ENCODE measurements around the gene RERE.

RERE gene

GRCh38 chr1:8551613-8552489 lies 265.6 kb downstream of the RERE start:
- in situ Hi-C loops (cut with MboI; ENCODE audit: low pct_unique_long_range_greater_than_20kb, low sequenced_read_pairs) = no loop called here
- DNase-seq = no peak

- in situ Hi-C loops (cut with MboI; ENCODE audit: low pct_unique_long_range_greater_than_20kb, low sequenced_read_pairs) = no loop called here
- no peak for DNase-seq
Observed at GRCh38 chr1:8551057-8551456, 266.4 kb downstream of the RERE start.

- in situ Hi-C loops (cut with MboI; ENCODE audit: low pct_unique_long_range_greater_than_20kb, low sequenced_read_pairs) = no loop called here
- no peak for DNase-seq
Observed at GRCh38 chr1:8547791-8548190, 269.6 kb downstream of the RERE start.

- in situ Hi-C loops (cut with MboI; ENCODE audit: low pct_unique_long_range_greater_than_20kb, low sequenced_read_pairs) = no loop called here
- DNase-seq = no peak
Observed at GRCh38 chr1:8545078-8545477, 272.4 kb downstream of the RERE start.

GRCh38 chr1:8544644-8545043 lies 272.8 kb downstream of the RERE start:
- in situ Hi-C loops (cut with MboI; ENCODE audit: low pct_unique_long_range_greater_than_20kb, low sequenced_read_pairs) = no loop called here
- DNase-seq = no peak

- DNase-seq = no peak
- in situ Hi-C loops (cut with MboI; ENCODE audit: low pct_unique_long_range_greater_than_20kb, low sequenced_read_pairs) = no loop called here
Observed at GRCh38 chr1:8543965-8544364, 273.5 kb downstream of the RERE start.

- in situ Hi-C loops (cut with MboI; ENCODE audit: low pct_unique_long_range_greater_than_20kb, low sequenced_read_pairs) = no loop called here
- no peak for DNase-seq
Observed at GRCh38 chr1:8541961-8542521, 275.4 kb downstream of the RERE start.

GRCh38 chr1:8540971-8541370 lies 276.5 kb downstream of the RERE start:
- no peak for DNase-seq
- in situ Hi-C loops (cut with MboI; ENCODE audit: low pct_unique_long_range_greater_than_20kb, low sequenced_read_pairs) = no loop called here

GRCh38 chr1:8540261-8540941 lies 277.0 kb downstream of the RERE start:
- in situ Hi-C loops (cut with MboI; ENCODE audit: low pct_unique_long_range_greater_than_20kb, low sequenced_read_pairs) = no loop called here
- DNase-seq = no peak

- in situ Hi-C loops (cut with MboI; ENCODE audit: low pct_unique_long_range_greater_than_20kb, low sequenced_read_pairs) = no loop called here
Observed at GRCh38 chr1:8539683-8540082, 277.8 kb downstream of the RERE start.

GRCh38 chr1:8538502-8538901 lies 278.9 kb downstream of the RERE start:
- in situ Hi-C loops (cut with MboI; ENCODE audit: low pct_unique_long_range_greater_than_20kb, low sequenced_read_pairs) = no loop called here
- DNase-seq = no peak

More at GRCh38 chr1:8539683-8540082, 277.8 kb downstream of the RERE start:
- DNase-seq = no peak

- in situ Hi-C loops (cut with MboI; ENCODE audit: low pct_unique_long_range_greater_than_20kb, low sequenced_read_pairs) = no loop called here
- no peak for DNase-seq
Observed at GRCh38 chr1:8537991-8538390, 279.4 kb downstream of the RERE start.

- in situ Hi-C loops (cut with MboI; ENCODE audit: low pct_unique_long_range_greater_than_20kb, low sequenced_read_pairs) = no loop called here
Observed at GRCh38 chr1:8536515-8536914, 280.9 kb downstream of the RERE start.

GRCh38 chr1:8533907-8534306 lies 283.5 kb downstream of the RERE start:
- no peak for DNase-seq
- in situ Hi-C loops (cut with MboI; ENCODE audit: low pct_unique_long_range_greater_than_20kb, low sequenced_read_pairs) = no loop called here

More at GRCh38 chr1:8536515-8536914, 280.9 kb downstream of the RERE start:
- no peak for DNase-seq

- DNase-seq = no peak
- in situ Hi-C loops (cut with MboI; ENCODE audit: low pct_unique_long_range_greater_than_20kb, low sequenced_read_pairs) = no loop called here
Observed at GRCh38 chr1:8533124-8533523, 284.3 kb downstream of the RERE start.

- no peak for DNase-seq
- in situ Hi-C loops (cut with MboI; ENCODE audit: low pct_unique_long_range_greater_than_20kb, low sequenced_read_pairs) = no loop called here
Observed at GRCh38 chr1:8529901-8530300, 287.5 kb downstream of the RERE start.

GRCh38 chr1:8527941-8528340 lies 289.5 kb downstream of the RERE start:
- no peak for DNase-seq
- in situ Hi-C loops (cut with MboI; ENCODE audit: low pct_unique_long_range_greater_than_20kb, low sequenced_read_pairs) = no loop called here

- in situ Hi-C loops (cut with MboI; ENCODE audit: low pct_unique_long_range_greater_than_20kb, low sequenced_read_pairs) = no loop called here
- peak; percentile 99 for DNase-seq
Observed at GRCh38 chr1:8525558-8526275, 291.7 kb downstream of the RERE start.

GRCh38 chr1:8525216-8525557 lies 292.3 kb downstream of the RERE start:
- in situ Hi-C loops (cut with MboI; ENCODE audit: low pct_unique_long_range_greater_than_20kb, low sequenced_read_pairs) = no loop called here
- DNase-seq = peak; percentile 52

Measured in KBM-7 (cell line).